Medulla oblongata (tissue), 1 donor: ENCODE results near the gene SERPINH1.

ENCODE experiments used
- DNase-seq: peaks from one replicate; pipeline ENCODE4 v3.0.0-alpha.2; 2015; ENCODE audit errors: extremely low spot score

The SERPINH1 gene

GRCh38 chr11:75595429-75595828 is 33.4 kb downstream of the SERPINH1 start:
- DNase-seq, result no peak

DNA sequence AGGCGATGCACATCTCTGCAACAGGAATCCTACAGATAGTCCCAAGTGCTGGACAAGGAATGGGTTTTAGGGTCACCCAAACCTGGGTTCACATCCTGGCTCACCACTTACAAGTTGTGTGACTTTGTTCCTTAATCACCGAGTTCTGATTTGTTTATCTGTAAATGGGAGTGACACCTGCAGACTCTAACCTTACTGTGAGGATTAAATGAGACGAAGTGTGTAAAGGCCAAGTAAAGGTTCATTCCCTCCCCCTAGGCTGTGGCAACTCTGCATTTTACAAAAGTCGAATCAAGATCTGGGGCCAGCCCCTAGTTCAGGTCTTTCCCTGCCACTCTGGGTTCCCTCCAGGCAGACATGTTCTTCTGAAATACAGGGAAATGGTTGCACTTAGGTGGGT is 34.9 kb downstream of the SERPINH1 start:
- no peak for DNase-seq

DNA sequence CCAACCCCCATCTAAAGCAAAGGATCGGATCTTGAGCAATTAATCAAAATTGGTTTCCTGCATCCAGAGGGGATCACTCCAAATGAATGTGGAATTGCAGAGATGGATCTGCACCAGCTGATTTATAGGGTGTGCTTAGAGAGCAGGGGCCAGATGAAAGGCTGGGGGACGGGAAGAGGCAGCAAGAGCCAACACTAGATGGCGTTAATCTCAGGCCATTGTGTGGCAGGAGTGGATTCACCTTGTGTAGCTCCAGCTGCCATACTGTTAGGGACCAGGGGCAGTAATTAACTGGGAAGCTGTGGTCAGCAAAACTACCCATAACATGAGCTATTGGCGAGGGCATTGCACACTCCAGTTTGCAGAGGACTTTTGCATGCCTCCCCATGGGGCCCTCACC is 35.6 kb downstream of the SERPINH1 start:
- DNase-seq, result peak; percentile 40

DNA sequence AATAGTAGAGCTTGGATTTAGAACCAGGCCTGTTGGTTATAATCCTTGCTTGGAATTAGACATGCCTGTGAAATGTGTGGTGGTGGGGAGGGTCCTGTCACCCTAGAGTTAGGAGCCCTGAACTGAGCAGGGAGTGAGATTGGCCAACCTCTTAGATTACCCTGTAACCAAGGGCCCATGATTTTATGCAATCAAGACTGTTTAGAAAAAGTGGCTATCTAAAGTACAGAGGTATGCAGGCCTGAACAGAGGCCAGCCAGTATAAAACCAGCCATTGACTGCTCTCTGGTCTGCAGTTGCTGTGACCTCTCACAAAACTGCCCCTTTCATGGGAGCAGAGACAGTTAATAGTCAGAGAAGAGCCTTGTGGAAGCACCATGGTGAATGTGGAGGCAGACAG is 36.2 kb downstream of the SERPINH1 start:
- DNase-seq, result no peak

DNA sequence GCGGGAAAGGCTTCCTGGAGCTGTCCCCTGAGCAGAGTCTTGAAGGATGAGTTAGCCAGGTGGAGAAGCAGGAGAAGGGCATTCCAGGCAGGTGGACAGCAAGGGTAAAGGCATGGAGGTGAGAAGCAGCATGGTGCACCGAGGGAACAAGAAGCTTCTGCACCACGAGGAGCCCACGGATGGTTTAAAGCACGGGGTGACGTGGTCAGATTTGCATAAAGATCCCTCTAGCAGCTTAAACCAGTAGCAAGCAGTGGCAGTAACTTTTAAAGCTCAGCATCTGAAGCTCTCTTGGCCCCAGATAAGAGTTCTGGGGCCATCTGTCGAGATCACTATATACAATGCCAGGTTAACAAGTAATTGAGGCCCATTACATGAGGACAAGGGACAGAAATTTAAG is 36.8 kb downstream of the SERPINH1 start:
- no peak for DNase-seq

DNA sequence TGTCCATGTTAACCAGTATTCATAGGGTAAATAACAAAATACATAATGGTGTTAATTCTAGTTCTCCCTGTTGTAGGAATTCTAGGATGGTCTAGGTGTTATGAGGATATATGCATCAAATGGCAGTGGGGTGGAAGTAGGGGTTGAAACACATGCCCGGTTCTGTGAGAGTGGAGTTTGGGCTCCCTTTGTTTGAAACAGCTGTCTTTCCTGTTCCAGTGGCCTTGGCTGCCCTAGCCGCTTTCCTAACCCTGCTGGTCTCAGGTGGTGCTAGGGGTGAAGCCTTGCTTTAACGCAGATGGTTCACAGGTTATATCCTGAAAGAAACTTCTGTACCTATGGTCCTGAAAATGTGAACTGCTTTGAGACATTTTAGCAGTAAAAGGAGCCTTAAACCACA is 38.3 kb downstream of the SERPINH1 start:
- no peak for DNase-seq

GRCh38 chr11:75601494-75601893 is 39.4 kb downstream of the SERPINH1 start:
- DNase-seq, result no peak

DNA sequence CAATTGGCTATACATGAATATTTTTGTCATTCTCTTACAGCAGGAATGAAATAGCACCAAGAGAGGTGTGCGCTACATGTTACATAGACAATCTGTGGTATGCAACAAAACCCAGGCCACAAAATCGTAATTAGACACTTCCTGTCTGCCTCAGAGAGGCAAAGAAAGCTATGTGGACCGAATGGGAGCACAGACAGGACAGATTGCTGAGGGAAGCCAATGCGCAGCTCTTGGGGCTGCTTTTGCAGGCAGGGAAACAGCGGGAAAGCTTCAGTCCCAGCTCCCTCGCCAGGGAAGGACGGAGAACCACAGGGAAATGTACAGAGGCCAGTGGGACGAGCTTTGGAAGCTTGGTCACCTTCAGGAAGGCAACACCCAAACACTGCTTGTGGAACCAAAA is 40.9 kb downstream of the SERPINH1 start:
- no peak for DNase-seq

DNA sequence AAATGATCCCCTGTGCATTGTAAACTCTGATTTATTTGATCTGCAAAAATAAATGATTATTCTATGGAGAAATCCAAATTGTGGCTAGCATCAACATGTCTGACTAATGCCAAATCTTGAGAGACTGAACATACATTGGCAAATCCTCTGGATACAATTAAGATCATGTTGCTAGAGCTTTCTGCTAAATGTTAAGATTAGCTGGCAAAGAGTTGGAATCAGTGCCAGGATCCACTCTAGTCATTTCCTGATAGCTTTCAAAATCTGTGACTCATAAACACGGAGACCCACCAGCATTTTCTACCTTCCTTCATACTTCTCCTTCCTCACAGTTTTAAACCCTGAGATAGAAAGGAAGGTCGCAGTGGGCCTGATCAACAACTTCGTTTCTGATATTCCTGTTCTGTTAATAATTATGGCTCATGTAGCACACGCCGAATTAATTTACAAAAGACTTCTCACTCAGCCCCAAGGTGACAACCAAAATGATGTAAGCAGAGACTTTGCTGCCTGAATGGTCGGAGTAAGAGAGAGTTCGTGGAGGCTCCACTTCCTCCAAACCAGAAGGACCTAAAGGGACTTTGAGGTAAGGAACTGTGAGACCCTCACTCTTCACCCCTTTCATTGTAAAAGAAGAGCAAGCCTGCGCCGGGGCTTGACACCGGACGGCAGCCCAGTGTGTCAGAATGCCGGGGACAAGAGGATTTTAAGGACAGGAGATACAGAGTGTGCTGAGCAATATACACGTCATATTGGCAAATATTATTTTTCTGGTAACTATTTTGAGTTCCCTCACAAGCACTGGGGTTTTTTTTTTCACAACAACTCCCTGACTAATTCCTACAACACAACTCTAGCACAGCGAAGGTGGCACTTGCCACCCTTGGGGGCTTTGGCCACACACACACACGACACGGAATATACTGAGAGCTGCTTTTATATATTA is 42.0 kb downstream of the SERPINH1 start:
- no peak for DNase-seq

DNA sequence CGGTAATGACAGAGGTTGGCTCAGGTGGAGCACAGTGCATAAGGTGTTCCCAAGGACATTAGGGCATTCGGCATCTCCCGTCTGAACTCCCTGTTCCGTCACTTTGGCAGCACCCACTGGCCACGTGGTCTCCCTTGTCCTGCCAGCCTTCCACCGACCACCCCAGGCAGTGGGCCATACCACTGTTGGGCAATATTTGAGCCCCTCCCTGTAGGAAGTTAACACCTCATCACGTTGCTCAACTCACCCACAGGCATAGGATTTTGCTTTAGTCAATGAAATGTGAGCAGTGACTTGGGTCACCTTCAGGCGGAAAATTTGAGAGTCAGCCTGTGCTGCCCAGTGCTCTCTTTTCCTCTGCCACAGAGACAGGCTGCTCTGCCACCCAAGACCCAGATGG is 44.0 kb downstream of the SERPINH1 start:
- no peak for DNase-seq

- no peak for DNase-seq
These were observed 49.8 kb downstream of the SERPINH1 start for GRCh38 chr11:75611823-75612222.

- no peak for DNase-seq
These were observed 53.7 kb downstream of the SERPINH1 start for GRCh38 chr11:75615751-75616150.

DNA sequence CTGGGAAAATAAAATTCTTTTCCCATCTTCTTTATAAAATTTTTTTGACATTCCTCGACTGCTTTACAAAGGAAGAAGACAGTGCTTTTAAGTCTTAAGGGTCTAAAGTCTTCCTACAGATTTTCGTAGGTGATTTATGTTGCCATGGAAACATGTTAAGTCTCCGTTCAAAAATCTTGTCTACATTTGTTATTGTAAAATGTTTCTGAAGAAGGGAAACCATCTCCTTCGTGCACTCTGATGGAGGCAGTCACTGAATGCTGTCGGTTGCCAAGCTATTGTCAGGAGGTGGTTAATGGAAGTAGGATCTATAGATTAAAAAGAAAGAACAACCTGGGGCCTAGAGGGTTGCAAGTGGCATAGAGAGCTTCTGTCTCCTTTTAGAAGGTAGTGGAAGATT is 54.2 kb downstream of the SERPINH1 start:
- no peak for DNase-seq
